Measurements from ENCODE around the gene HOXA3. TPM values are rescaled to one million over a fixed set of nuclear protein-coding genes. Genes with fewer than 3 reads are reported as not detected.

Gene HOXA3
- 1.3 and 2.4 TPM in 2 replicates for total RNA-seq

GRCh38 chr7:27151931-27152815 lies at the start of gene HOXA3:
Gene HOXA3 (minus strand): TSS chr7:27152583. CDS start chr7:27110640, 41,943 bp downstream.

DNA sequence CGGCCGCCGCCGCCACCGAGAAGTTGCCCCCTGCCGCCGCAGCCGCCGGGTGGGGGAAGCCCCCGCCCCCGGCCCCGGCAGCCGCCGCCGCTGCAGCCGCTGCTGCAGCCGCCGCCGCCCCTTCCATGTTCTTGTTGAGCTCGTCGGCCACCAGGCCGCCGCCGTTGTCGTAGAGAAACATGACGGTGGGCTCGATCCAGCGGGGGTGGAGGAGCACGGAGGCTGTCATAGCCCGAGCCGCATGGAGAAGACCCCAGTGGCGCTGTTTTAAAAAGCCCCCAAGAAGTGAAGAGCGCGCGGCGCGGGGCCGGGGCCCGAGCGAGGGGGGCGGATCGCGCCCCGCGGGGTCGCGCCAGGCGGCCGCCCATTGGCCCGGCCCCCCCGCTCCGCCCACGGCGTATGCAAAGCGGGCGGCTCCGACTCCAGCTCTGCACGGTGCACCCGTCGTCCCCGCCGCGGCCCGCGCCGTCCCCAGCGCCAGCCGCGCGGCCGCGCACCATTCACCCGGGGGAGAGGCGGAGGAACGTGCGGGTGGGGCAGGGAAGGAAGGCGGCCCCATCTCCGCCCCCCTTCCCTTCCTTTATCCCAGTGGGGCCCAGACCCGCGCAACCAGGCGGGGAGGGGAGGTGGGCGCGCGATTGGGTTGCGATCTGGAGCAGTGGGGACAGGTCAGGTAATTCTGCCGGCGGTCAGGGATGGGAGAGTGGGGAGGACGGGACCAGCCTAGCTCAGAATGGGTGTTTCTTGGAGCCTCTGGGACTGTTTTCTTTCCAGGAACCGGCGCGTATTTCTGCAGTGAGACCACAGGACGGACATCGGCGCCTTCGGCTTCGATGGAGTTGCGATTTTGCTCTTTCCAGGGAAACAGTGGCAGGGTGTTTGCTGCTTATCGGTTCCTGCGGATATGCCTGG lies 47.7 kb upstream of the HOXA3 start, which contains the start of gene HOXA13:
HOXA13 (minus strand) TSS at position 243 of the 912 bp plus-strand sequence; CDS start at position 229, 14 bp downstream.

DNA sequence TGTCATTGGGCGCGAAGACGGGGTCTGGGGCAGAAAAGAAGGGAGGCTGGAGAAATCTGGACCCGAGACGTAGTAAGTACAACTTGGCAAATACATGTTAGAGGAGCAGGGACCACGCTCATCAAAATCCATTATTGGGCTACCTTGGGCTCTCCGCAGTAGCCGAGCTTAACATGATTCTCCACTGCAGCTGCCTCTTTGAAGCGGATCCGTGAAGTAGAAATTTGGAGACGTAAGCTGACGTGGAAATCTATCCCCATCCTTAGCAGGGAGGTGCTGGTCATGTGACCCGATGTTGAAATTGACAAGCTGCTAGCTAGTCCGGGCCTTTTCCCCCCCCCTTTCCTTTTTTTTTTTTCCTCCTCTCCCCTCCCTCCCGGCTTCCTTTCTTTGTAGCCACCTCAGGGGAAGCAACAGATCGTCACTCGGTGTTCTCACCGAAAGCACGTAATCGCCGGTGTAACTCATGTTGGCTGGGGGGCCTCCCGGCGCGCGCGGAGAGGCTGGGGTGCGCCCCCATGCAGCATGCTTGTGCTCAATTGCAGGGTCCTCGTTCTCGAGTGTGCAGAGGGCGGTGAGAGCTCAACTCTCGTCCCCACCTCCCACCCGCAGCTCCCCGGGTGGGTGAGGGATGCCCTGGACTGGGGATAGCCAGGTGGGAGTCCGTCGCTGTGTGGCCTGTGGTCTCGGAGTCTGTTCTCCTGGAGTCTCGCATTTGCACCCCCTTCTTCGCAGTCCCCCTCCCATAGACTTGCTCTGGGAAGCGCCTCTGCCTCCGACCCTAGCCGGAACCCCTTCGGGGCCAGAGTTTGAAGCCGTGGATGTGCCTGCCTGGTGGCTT lies 32.9 kb upstream of the HOXA3 start, which contains the start of gene HOXA11:
HOXA11 (minus strand) TSS at position 220 of the 841 bp plus-strand sequence; CDS start at position 132, 88 bp downstream.

GRCh38 chr7:27173956-27174873 lies 21.8 kb upstream of the HOXA3 start, which contains the start of gene HOXA10:
Gene HOXA10 (minus strand): TSS chr7:27174320. CDS start chr7:27174306, 14 bp downstream.

DNA sequence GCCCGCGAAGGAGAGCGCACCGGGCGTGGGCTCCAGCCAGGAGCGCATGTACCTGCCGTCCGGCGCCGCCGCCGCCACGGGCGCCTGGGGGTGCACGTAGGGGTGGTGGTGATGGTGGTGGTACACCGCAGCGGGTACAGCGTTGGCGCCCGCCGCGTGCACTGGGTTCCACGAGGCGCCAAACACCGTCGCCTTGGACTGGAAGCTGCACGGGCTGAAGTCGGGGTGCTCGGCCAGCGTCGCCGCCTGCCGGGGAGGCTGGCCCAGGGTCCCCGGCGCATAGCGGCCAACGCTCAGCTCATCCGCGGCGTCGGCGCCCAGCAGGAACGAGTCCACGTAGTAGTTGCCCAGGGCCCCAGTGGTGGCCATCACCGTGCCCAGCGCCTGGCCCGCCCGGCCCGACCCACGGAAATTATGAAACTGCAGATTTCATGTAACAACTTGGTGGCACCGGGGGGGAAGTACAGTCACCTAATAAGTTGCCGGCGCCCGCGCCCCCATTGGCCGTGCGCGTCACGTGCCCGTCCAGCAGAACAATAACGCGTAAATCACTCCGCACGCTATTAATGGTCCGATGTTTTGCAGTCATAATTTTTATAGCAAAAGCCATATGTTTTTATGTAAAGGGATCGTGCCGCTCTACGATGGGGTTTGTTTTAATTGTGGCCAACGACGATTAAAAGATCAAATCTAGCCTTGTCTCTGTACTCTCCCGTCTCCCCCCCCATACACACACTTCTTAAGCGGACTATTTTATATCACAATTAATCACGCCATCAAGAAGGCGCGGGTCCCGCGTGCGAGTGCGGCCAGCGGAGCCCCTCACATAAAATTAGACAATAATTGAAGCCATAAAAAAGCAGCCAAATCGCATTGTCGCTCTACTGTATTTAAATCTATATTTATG lies 13.0 kb upstream of the HOXA3 start, which contains the start of gene HOXA9:
HOXA9 (minus strand) TSS at position 449 of the 907 bp plus-strand sequence; CDS start at position 369, 80 bp downstream.

GRCh38 chr7:27156508-27156898 lies 4.1 kb upstream of the HOXA3 start, which contains the start of gene HOXA7:
Gene HOXA7 (minus strand): TSS chr7:27156675. CDS start chr7:27156545, 130 bp downstream.

GRCh38 chr7:27147199-27148030 lies 5.0 kb downstream of the HOXA3 start, which contains the start of gene HOXA6:
Gene HOXA6 (minus strand): TSS chr7:27147774. CDS start chr7:27147749, 25 bp downstream.

DNA sequence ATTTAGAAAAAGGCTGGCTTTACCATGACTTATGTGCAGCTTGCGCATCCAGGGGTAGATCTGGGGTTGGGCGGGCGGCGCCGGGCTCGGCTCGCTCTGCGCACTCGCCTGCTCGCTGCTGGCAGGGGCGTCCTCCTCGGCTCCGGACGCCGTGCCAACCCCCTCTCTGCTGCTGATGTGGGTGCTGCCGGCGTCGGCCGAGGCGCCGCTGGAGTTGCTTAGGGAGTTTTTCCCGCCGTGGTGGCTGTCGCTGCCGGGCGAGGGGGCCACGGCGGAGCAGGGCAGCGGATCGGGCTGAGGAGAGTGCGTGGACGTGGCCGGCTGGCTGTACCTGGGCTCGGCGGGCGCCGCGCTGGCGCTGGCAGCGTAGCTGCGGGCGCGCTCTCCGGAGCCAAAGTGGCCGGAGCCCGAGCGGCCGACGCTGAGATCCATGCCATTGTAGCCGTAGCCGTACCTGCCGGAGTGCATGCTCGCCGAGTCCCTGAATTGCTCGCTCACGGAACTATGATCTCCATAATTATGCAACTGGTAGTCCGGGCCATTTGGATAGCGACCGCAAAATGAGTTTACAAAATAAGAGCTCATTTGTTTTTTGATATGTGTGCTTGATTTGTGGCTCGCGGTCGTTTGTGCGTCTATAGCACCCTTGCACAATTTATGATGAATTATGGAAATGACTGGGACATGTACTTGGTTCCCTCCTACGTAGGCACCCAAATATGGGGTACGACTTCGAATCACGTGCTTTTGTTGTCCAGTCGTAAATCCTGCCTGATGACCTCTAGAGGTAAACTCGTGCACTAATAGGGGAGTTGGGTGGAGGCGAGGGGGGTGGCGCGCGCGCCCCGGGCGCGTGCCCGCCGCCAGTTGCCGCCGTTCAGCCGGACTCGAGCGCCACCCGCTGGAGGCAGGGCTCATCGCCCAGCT lies 9.1 kb downstream of the HOXA3 start, which contains the start of gene HOXA5:
HOXA5 (minus strand) TSS at position 659 of the 927 bp plus-strand sequence; CDS start at position 585, 74 bp downstream.

DNA sequence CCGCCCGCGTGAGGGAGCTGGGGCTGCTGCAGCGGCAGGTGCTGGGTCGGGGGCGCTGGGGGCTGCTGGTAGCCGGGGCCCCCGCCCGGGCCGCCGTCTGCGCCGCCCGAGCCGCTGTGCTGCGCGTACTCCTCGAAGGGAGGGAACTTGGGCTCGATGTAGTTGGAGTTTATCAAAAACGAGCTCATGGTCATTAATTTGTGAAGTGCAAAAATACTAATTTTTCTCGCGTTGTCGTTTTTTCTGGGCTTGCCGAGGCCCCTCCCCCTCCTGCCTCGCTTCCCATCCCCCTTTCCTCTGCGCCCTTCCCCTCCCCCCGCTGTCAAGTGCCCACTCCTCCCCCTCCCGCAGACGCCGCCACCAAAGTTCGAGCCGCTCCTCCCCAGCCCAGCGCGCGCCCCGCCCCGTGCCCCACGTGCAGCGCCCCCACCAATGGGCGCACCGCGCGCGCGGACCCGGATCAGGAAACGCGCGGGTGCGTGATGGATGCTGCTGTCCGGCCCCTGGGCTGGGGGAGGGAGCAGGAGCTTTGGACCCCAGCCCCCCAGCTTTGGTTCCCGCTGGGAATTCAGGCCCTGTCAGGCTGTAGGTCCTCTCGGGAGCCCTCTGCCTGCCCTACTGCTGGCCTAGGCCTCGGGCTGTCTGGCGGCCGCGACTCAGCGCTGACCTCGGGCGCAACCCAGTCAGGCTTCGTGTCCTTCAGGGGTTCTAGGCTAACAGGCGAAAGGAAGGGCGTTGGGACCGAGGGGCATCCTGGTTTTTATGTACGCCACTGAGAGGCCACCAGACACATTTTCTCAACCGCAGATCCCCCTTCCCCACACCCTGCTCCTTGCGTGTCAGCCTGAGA lies 21.6 kb downstream of the HOXA3 start, which contains the start of gene HOXA4:
HOXA4 (minus strand) TSS at position 218 of the 850 bp plus-strand sequence; CDS start at position 194, 24 bp downstream.

DNA sequence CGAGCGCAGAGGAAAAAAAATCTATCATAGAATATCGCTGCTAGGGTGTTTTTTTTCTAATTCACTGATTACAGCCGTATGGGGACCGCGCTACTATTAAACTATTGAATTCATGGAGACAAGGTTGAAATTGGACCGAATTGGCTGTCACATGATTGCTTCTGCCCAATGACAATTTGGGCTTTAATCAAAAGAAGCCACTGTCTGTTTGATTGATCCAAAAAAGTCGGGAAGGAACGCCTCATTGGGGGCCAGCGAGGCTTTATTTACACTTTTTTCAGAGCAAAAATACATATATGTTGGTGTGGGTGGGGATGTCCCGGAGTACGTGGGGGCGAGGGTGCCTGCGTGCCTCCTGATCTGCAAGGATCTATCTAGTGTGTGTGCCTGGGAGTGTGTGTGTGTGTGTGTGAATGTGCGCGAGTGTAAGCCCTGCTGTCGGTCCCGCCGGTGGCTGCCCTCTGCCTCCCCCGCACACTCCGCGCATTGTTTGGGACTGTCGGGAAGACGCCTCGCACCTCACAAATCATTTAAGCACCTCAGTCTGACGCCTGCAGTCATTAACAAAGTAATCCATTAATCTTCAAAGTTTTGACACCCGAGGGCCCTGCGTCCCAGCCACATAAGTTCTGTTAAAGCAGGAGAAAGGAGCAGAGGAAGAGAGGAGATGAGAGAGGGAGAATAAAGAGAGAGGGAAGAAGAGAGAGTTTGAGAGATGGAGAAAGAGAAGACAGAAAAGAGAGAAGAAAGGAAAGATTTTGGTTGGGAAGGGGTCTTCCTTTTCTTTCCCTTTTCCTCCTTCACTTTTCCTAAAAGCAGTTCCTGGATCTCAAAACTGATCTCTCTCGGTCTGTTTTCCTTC lies 49.6 kb downstream of the HOXA3 start, which contains the start of gene HOXA2:
HOXA2 (minus strand) TSS at position 103 of the 862 bp plus-strand sequence. CDS start 183 bp downstream, outside the sequence.

DNA sequence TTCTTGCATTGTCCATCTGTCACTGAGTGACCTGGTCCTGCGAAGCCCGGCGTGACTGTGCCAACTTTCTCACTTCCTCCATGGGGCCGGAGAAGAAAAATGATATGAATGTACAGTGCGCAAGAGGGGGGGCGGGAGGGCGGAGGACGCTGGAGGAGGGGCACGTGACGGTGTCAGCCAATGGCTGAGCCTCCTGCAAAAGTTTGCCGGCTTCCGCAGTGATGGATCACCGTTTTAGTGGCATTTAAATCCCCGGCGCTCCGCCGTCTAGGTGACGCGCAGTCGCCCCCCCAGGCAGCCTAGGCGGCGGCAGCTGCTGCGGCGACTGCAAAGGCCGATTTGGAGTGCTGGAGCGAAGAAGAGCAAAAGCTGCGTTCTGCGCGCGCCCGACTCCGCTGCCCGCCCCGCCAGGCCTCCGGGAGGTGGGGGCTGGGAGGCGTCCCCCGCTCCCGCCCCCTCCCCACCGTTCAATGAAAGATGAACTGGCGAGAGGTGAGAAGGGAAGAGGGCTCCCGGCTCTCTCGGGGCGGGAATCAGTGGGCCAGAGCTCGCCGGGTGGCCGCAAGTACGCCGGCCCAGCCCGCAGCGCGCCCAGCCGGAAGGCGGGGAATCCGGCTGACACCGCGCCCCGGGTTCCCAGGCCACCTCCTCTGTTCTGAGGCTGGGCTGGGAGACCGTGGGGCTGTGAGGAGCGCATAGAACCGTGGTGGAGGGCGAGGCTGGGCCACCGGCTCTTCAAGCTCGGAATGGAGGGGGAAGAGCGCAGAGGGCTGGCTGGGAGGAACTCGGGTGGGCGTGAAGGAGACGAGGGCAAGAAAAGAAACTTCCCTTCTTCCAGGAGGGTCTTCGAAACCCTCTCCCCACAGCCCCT lies 56.3 kb downstream of the HOXA3 start, which contains the start of gene HOXA1:
HOXA1 (minus strand) TSS at position 104 of the 871 bp plus-strand sequence; CDS start at position 16, 88 bp downstream.

Measured in bronchial smooth muscle cell (primary cell).